IMR-90 (cell line): Measurements from ENCODE around the gene ZNF346. TPM values are rescaled to one million over a fixed set of nuclear protein-coding genes. Genes with fewer than 3 reads are reported as not detected.

Experiments used
- ATAC-seq: fragments of 200-7000 bp; cut with Tn5 transposase; 2 replicates; pipeline ENCODE4 v1.9.1; 2020; ENCODE audit warnings: low read depth, mild to moderate bottlenecking, moderate library complexity
- BruUV-seq: library from RNA; stranded (reverse); fragments of 400-500 nt; replicated peaks from 2 replicates; lab custom pipeline; 2021; lab: Mats Ljungman, UMichigan
- CTCF ChIA-PET: fragments of 300-600 bp; formaldehyde crosslinking; extraction: SDS; loops from one replicate; lab custom pipeline; 2021; ENCODE audit warnings: antibody characterized with exemption; lab: Yijun Ruan, JAX
- POLR2A ChIA-PET: fragments of 300-600 bp; sonication (Branson Sonifier 250); formaldehyde crosslinking; loops from one replicate; lab custom pipeline; 2022; ENCODE audit warnings: antibody characterized with exemption; ENCODE audit not compliant: unreplicated experiment; lab: Charles Lee
- DNase-seq: peaks from one replicate; pipeline ENCODE4 v3.0.0; 2013
- H2AFZ ChIP-seq: replicated peaks from 2 replicates; pipeline ENCODE3; 2013; ENCODE audit warnings: low read length, mild to moderate bottlenecking; ENCODE audit not compliant: poor library complexity
- H2AK5ac ChIP-seq: 2 replicates; pipeline ENCODE4 v1.6.1; 2013; ENCODE audit warnings: low read depth, low read length, inconsistent platforms
- H2AK9ac ChIP-seq: replicated peaks from 2 replicates; pipeline ENCODE3; 2013; ENCODE audit warnings: mild to moderate bottlenecking, low read depth, low read length, moderate library complexity; ENCODE audit not compliant: poor library complexity
- H2BK120ac ChIP-seq: 2 replicates; pipeline ENCODE4 v1.6.1; 2013; ENCODE audit warnings: low read depth, low read length, inconsistent platforms
- H2BK15ac ChIP-seq: 3 replicates; pipeline ENCODE4 v1.6.1; 2013; ENCODE audit warnings: low read depth, low read length, inconsistent platforms
- H2BK20ac ChIP-seq: 2 replicates; pipeline ENCODE4 v1.6.1; 2013; ENCODE audit warnings: low read depth, mild to moderate bottlenecking, inconsistent platforms, low read length, moderate library complexity
- H2BK5ac ChIP-seq: 2 replicates; pipeline ENCODE4 v1.6.1; 2013; ENCODE audit warnings: mild to moderate bottlenecking, low read depth, low read length, inconsistent platforms; ENCODE audit not compliant: poor library complexity, severe bottlenecking
- H3K14ac ChIP-seq: replicated peaks from 2 replicates; pipeline ENCODE4 v1.6.1; 2013; ENCODE audit warnings: low read depth, low read length, inconsistent platforms
- H3K18ac ChIP-seq: 2 replicates; pipeline ENCODE4 v1.6.1; 2013; ENCODE audit warnings: low read depth, low read length, control low read depth
- H3K23ac ChIP-seq: 2 replicates; pipeline ENCODE4 v1.6.1; 2013; ENCODE audit warnings: low read depth, low read length, inconsistent platforms
- H3K27ac ChIP-seq: 2 replicates; pipeline ENCODE4 v1.5.1; 2013; ENCODE audit warnings: mild to moderate bottlenecking, control low read depth, low read length; ENCODE audit not compliant: insufficient read depth
- H3K27me3 ChIP-seq: 2 replicates; pipeline ENCODE4 v1.6.1; 2013; ENCODE audit warnings: low read length; ENCODE audit not compliant: control insufficient read depth, insufficient read depth
- H3K36me3 ChIP-seq: 2 replicates; pipeline ENCODE4 v1.6.1; 2013; ENCODE audit warnings: low read length, mixed read lengths; ENCODE audit not compliant: control insufficient read depth, insufficient read depth
- H3K4ac ChIP-seq: 2 replicates; pipeline ENCODE4 v1.6.1; 2013; ENCODE audit warnings: low read depth, low read length, inconsistent platforms
- H3K4me1 ChIP-seq: 2 replicates; pipeline ENCODE4 v1.6.1; 2013; ENCODE audit warnings: low read length, mixed read lengths; ENCODE audit not compliant: control insufficient read depth, insufficient read depth
- H3K4me2 ChIP-seq: 2 replicates; pipeline ENCODE4 v1.6.1; 2013; ENCODE audit warnings: low read depth, mild to moderate bottlenecking, control low read depth, low read length, moderate library complexity
- H3K4me3 ChIP-seq: 2 replicates; pipeline ENCODE4 v1.5.1; 2013; ENCODE audit warnings: low read depth, mild to moderate bottlenecking, control low read depth, low read length, moderate library complexity; ENCODE audit not compliant: insufficient read depth
- H3K56ac ChIP-seq: 2 replicates; pipeline ENCODE4 v1.6.1; 2013; ENCODE audit warnings: low read length, inconsistent platforms; ENCODE audit not compliant: insufficient read depth; ENCODE audit errors: extremely low read depth
- H3K79me1 ChIP-seq, 2 experiments: 2 replicates each; pipeline ENCODE4 v1.6.1; 2013; ENCODE audit warnings: low read length in 2 of 2, inconsistent platforms in 1 of 2, low read depth in 1 of 2
- H3K9ac ChIP-seq: 2 replicates; pipeline ENCODE4 v1.6.1; 2013; ENCODE audit warnings: low read depth, low read length, control low read depth
- H3K9me1 ChIP-seq: 2 replicates; pipeline ENCODE4 v1.6.1; 2013; ENCODE audit warnings: low read length, inconsistent platforms; ENCODE audit not compliant: insufficient read depth
- H3K9me3 ChIP-seq: 2 replicates; pipeline ENCODE4 v1.6.1; 2013; ENCODE audit warnings: low read length; ENCODE audit not compliant: control insufficient read depth, insufficient read depth
- H4K20me1 ChIP-seq: 2 replicates; pipeline ENCODE4 v1.6.1; 2013; ENCODE audit warnings: low read length, inconsistent platforms; ENCODE audit not compliant: insufficient read depth
- H4K5ac ChIP-seq: 2 replicates; pipeline ENCODE4 v1.6.1; 2013; ENCODE audit warnings: mild to moderate bottlenecking, low read depth, low read length, control low read depth
- H4K8ac ChIP-seq, 2 experiments: 2 replicates each; pipeline ENCODE4 v1.6.1; 2013; ENCODE audit warnings: low read depth in 2 of 2, low read length in 2 of 2, control low read depth in 1 of 2, inconsistent platforms in 1 of 2
- H4K91ac ChIP-seq: 2 replicates; pipeline ENCODE4 v1.6.1; 2013; ENCODE audit warnings: low read depth, low read length, inconsistent platforms; ENCODE audit not compliant: insufficient read depth
- BHLHE40 ChIP-seq: fragments of 150-350 bp; IDR thresholded peaks from 2 replicates; pipeline ENCODE4 v1.6.1; 2016; ENCODE audit warnings: mild to moderate bottlenecking, low read depth, low read length
- CEBPB ChIP-seq: IDR thresholded peaks from 2 replicates; pipeline ENCODE4 v1.6.1; 2012; ENCODE audit warnings: low read depth, low read length, improper control_type of control experiment
- CTCF ChIP-seq: conservative IDR thresholded peaks from 2 replicates; pipeline ENCODE4 v1.5.1; 2012; ENCODE audit warnings: mild to moderate bottlenecking, low read depth, low read length, improper control_type of control experiment
- FOS ChIP-seq: fragments of 150-350 bp; IDR thresholded peaks from 2 replicates; pipeline ENCODE4 v1.6.1; 2016; ENCODE audit warnings: low read depth, low read length
- MXI1 ChIP-seq: IDR thresholded peaks from 2 replicates; pipeline ENCODE4 v1.6.1; 2012; ENCODE audit warnings: low read depth, mild to moderate bottlenecking, low read length, moderate library complexity, borderline replicate concordance
- POLR2A ChIP-seq: IDR thresholded peaks from 2 replicates; pipeline ENCODE4 v1.6.1; 2012; ENCODE audit warnings: mild to moderate bottlenecking, low read depth, low read length
- SMC3 ChIP-seq: fragments of 150-350 bp; IDR thresholded peaks from 2 replicates; pipeline ENCODE4 v1.6.1; 2016; ENCODE audit warnings: low read depth, mild to moderate bottlenecking, antibody characterized with exemption, low read length, moderate library complexity
- WGBS, 2 experiments: methylation state at CpG; one replicate each; pipeline versions ENCODE4 v1.1.5 to v1.1.7; 2013; ENCODE audit warnings: missing lambda C conversion rate in 2 of 2; ENCODE audit not compliant: insufficient read length in 1 of 2; ENCODE audit errors: extremely low coverage in 2 of 2; 5-methylcytosine and 5-hydroxymethylcytosine counted together
- dilution Hi-C: fragments of 300-500 bp; cut with HindIII; formaldehyde crosslinking; loops from one replicate; pipeline ENCODE4 v1.14.3; 2018; ENCODE audit warnings: low sequenced_read_pairs; ENCODE audit not compliant: unreplicated experiment
- in situ Hi-C: fragments of 300-500 bp; cut with MboI; formaldehyde crosslinking; loops from 3 replicates; pipeline ENCODE4 v1.14.3; 2019; ENCODE audit warnings: low sequenced_read_pairs, inconsistent platforms, mixed read lengths
- intact Hi-C: fragments of 100-400 bp; cut with micrococcal nuclease; formaldehyde crosslinking; loops from 2 replicates; pipeline ENCODE4 v1.10.0; 2022
- polyA plus RNA-seq, 3 experiments: library from polyadenylated mRNA; depleted of rRNA; stranded (reverse); fragments of >200 nt; gene quantifications; 2 replicates each; pipeline ENCODE4 v1.2.3, GENCODE V29; 2012; ENCODE audit warnings: low replicate concordance in 1 of 3
- total RNA-seq: library from RNA; depleted of rRNA; stranded (reverse); fragments of >200 nt; gene quantifications from 2 replicates; pipeline ENCODE4 v1.2.3, GENCODE V29; 2012

Gene ZNF346
- total and polyA plus RNA-seq, 2 of the 4 experiments (the other 2 are of a cell fraction) = 15.1 to 17.0 TPM

GRCh38 chr5:177123789-177124485, 101.4 kb downstream of the ZNF346 start:
- H2AFZ ChIP-seq = no peak overlapping the region
- no peaks in the 10 kb centered on the region for H3K27me3 ChIP-seq
- H2BK5ac ChIP-seq = no peak overlapping the region
- no peak overlapping the region for H3K4me2 ChIP-seq
- H2AK9ac ChIP-seq = no peak overlapping the region
- no peak overlapping the region for H2BK15ac ChIP-seq
- H4K91ac ChIP-seq = no peak overlapping the region
- in situ Hi-C loops (no loop called here), intact Hi-C loops (no loop called here), dilution Hi-C loops (no loop called here)
- no peak overlapping the region for H3K14ac ChIP-seq
- no peak overlapping the region for H3K18ac ChIP-seq
- ChIA-PET CTCF (no interaction called here), POLR2A (interaction anchor here (0.6 to 0.7 kb wide), 2 partner anchors 17 to 762 kb away, joined by 3 to 6 read pairs; no protein-coding TSS in a partner anchor)
- H2BK120ac ChIP-seq = no peak overlapping the region
- H3K27ac ChIP-seq = no peak overlapping the region
- no peaks in the 10 kb centered on the region; the same call in 1 of the 2 replicates for H3K4me1 ChIP-seq
- H3K9me3 ChIP-seq = no peaks in the 10 kb centered on the region
- 89% methylated on average over 5 of the region's 15 CpGs; no CpG with 5 or more reads in 1 of the 2 experiments for WGBS, 2 experiments
- H3K56ac ChIP-seq = no peak overlapping the region
- no peaks in the 10 kb centered on the region for H3K36me3 ChIP-seq
- H3K79me1 ChIP-seq = no peaks in the 10 kb centered on the region
- H3K4ac ChIP-seq = no peak overlapping the region
- BruUV-seq = no TSS peak
- H4K20me1 ChIP-seq = no peaks in the 10 kb centered on the region
- TF ChIP-seq SMC3 (no peak), POLR2A (no peak), CEBPB (no peak), MXI1 (no peak), BHLHE40 (no peak), FOS (no peak), CTCF (no peak)
- ATAC-seq (no peak), DNase-seq (no peak)
- peaks cover 3% of the 10 kb centered on the region for H3K9me1 ChIP-seq
- no peak overlapping the region for H2BK20ac ChIP-seq
- H3K4me3 ChIP-seq = no peak overlapping the region
- H4K8ac ChIP-seq = no peak overlapping the region
- no peak overlapping the region for H3K9ac ChIP-seq
- H3K23ac ChIP-seq = no peak overlapping the region
- no peak overlapping the region for H2AK5ac ChIP-seq
- no peak overlapping the region for H4K5ac ChIP-seq
